Mucosa of rectum (tissue), 2 donors: ENCODE measurements around the gene ERLIN1.

Source experiments
- H3K27ac ChIP-seq, 2 donors: one replicate each; pipeline ENCODE4 v1.7.0; 2013; ENCODE audit warnings: inconsistent platforms in 2 of 2, low read depth in 2 of 2, low read length in 2 of 2
- H3K27me3 ChIP-seq, 2 donors: one replicate each; pipeline ENCODE4 v1.7.0; 2013; ENCODE audit warnings: low read length in 2 of 2; ENCODE audit not compliant: control insufficient read depth in 2 of 2, insufficient read depth in 2 of 2
- H3K36me3 ChIP-seq, 2 donors: one replicate each; pipeline ENCODE4 v1.7.0; 2013; ENCODE audit warnings: low read length in 2 of 2; ENCODE audit not compliant: control insufficient read depth in 2 of 2, insufficient read depth in 2 of 2
- H3K4me1 ChIP-seq, 2 donors: one replicate each; pipeline ENCODE4 v1.7.0; 2013; ENCODE audit warnings: low read length in 2 of 2, mild to moderate bottlenecking in 1 of 2; ENCODE audit not compliant: control insufficient read depth in 2 of 2, insufficient read depth in 2 of 2
- H3K4me3 ChIP-seq, 2 donors: one replicate each; pipeline ENCODE4 v1.7.0; 2013; ENCODE audit warnings: low read length in 2 of 2
- H3K9ac ChIP-seq, 2 donors: one replicate each; pipeline ENCODE4 v1.7.0; 2013; ENCODE audit warnings: low read length in 2 of 2, low read depth in 1 of 2, mild to moderate bottlenecking in 1 of 2
- H3K9me3 ChIP-seq, 2 donors: one replicate each; pipeline ENCODE4 v1.7.0; 2013; ENCODE audit warnings: low read length in 2 of 2; ENCODE audit not compliant: control insufficient read depth in 2 of 2
- donor health status: healthy.
- donor health status: Normal muscosa, but diverticular disease.

The ERLIN1 gene

DNA sequence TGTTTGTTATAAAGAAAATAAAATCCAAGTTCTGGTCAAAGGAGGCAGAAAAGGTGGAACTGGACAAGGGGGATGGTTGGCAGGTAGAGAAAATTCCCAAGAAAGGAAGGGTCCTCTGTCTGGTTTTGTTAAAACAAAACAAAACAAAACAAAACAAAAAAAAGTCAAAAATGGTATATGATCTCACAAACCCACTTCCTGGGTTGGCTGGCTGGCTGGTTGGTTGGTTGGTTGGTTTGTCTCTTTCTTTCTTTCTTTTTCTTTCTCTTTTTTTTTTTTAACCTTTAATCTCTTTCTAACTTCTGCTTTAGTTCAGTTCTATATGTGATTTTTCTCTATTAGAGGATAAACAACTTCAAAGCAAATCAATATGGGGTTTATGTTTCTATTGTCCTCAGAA is 63.0 kb downstream of the ERLIN1 start:
- no peak overlapping the region for H3K27ac ChIP-seq
- no peaks in the 10 kb centered on the region for H3K4me1 ChIP-seq
- no peak overlapping the region for H3K4me3 ChIP-seq
- H3K27me3 ChIP-seq = peaks cover 0 to 2% of the 10 kb centered on the region in 2 donors
- H3K36me3 ChIP-seq = no peaks in the 10 kb centered on the region
- no peak overlapping the region for H3K9ac ChIP-seq
- no peaks in the 10 kb centered on the region for H3K9me3 ChIP-seq

DNA sequence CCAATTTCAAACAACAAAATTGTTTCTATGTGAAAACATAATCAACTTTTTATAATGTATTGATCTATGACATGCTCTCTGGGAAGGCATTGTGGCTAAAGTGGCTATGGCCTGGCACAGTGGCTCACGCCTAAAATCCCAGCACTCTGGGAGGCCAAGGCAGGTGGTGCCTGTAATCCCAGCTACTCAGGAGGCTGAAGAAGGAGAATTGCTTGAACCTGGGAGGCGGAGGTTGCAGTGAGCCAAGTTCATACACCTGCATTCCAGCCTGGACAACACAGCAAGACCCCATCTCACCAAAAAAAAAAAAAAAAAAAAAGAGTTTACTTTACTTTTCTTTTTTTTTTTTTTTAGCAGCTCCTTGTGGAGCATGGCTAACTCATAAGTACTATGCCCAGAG is 65.3 kb downstream of the ERLIN1 start:
- peaks cover 0 to 3% of the 10 kb centered on the region in 2 donors for H3K27me3 ChIP-seq
- H3K4me1 ChIP-seq = no peaks in the 10 kb centered on the region
- H3K27ac ChIP-seq = no peak overlapping the region
- H3K9me3 ChIP-seq = no peaks in the 10 kb centered on the region
- H3K4me3 ChIP-seq = no peak overlapping the region
- no peak overlapping the region for H3K9ac ChIP-seq
- H3K36me3 ChIP-seq = no peaks in the 10 kb centered on the region

DNA sequence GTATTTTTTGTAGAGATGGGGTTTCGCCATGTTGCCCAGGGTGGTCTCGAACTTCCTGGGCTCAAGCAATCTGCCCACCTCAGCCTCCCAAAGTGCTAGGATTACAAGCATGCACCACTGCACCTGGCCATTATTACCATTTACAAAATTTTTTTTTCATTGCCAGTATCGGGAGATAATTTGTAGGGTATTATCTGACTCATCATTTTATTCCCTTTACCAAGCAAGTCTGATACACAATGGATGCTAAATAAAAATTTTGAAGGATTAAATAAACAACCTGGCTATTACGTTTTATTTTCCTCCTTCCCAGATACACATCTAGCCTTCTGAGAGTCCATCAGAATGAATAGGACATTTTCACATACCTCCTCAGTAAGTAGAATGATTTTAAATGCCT is 66.1 kb downstream of the ERLIN1 start:
- H3K4me3 ChIP-seq = no peak overlapping the region
- no peaks in the 10 kb centered on the region for H3K9me3 ChIP-seq
- H3K4me1 ChIP-seq = no peaks in the 10 kb centered on the region
- H3K27me3 ChIP-seq = peaks cover 0 to 3% of the 10 kb centered on the region in 2 donors
- no peak overlapping the region for H3K9ac ChIP-seq
- no peak overlapping the region for H3K27ac ChIP-seq
- H3K36me3 ChIP-seq = no peaks in the 10 kb centered on the region

GRCh38 chr10:100114976-100115770 is 70.7 kb downstream of the ERLIN1 start:
- H3K9ac ChIP-seq = no peak overlapping the region
- H3K27me3 ChIP-seq = peaks cover 0 to 3% of the 10 kb centered on the region in 2 donors
- no peak overlapping the region for H3K4me3 ChIP-seq

DNA sequence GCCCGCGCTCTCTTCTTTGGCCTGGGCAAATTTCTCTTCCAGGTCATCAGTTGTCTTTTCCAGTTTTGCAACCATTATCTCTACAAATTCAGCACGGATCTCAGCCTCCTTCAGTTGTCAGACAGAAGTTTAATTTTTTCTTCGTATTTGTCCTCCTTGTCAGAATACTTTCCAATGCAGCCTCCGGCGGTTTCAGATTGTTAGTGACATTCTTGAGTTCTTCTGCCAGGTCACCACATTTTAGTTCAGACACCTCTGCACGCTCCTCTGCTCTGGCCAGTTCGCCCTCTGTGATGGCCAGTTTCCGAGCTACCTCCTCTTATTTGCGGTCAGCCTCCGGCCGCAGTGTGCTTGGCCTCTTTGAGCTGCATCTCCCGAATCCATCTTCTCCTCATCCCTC is 71.4 kb downstream of the ERLIN1 start:
- Histone ChIP-seq H3K27me3 (peaks cover 0 to 3% of the 10 kb centered on the region in 2 donors), H3K9me3 (no peaks in the 10 kb centered on the region), H3K27ac (no peak overlapping the region), H3K36me3 (no peaks in the 10 kb centered on the region), H3K9ac (no peak overlapping the region), H3K4me3 (no peak overlapping the region), H3K4me1 (no peaks in the 10 kb centered on the region)

More at GRCh38 chr10:100114976-100115770, 70.7 kb downstream of the ERLIN1 start:
- no peak overlapping the region for H3K27ac ChIP-seq
- H3K9me3 ChIP-seq = no peaks in the 10 kb centered on the region
- no peaks in the 10 kb centered on the region for H3K4me1 ChIP-seq
- H3K36me3 ChIP-seq = no peaks in the 10 kb centered on the region

- H3K27ac ChIP-seq = no peak overlapping the region
- no peak overlapping the region for H3K4me3 ChIP-seq
- no peaks in the 10 kb centered on the region for H3K4me1 ChIP-seq
- H3K36me3 ChIP-seq = no peaks in the 10 kb centered on the region
- no peak overlapping the region for H3K9ac ChIP-seq
- peaks cover 0 to 1% of the 10 kb centered on the region in 2 donors for H3K9me3 ChIP-seq
- H3K27me3 ChIP-seq = peaks cover 0 to 1% of the 10 kb centered on the region in 2 donors
These were observed 76.2 kb downstream of the ERLIN1 start for GRCh38 chr10:100109670-100110069.

- H3K36me3 ChIP-seq = no peaks in the 10 kb centered on the region
- H3K9me3 ChIP-seq = peaks cover 0 to 4% of the 10 kb centered on the region in 2 donors
- peaks cover 0 to 1% of the 10 kb centered on the region in 2 donors for H3K27me3 ChIP-seq
- H3K9ac ChIP-seq = no peak overlapping the region
- no peak overlapping the region for H3K4me3 ChIP-seq
- H3K27ac ChIP-seq = no peak overlapping the region
- H3K4me1 ChIP-seq = no peaks in the 10 kb centered on the region
These were observed 79.0 kb downstream of the ERLIN1 start for GRCh38 chr10:100106865-100107264.

DNA sequence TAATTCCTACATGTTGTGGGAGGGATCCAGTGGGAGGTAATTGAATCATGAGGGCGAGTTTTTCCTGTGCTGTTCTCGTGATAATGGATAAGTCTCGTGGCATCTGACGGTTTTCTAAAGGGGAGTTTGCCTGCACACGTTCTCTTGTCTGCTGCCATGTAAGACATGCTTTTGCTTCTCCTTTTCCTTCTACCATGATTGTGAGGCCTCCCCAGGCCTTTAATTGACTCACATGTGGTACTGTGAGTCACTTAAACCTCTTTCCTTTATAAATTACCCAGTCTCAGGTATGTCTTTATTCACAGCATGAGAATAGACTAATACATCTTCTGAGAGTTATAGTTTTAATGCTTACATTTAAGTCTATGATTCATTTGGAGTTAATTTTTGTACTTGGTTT is 81.5 kb downstream of the ERLIN1 start:
- no peaks in the 10 kb centered on the region for H3K4me1 ChIP-seq
- peaks cover 0 to 3% of the 10 kb centered on the region in 2 donors for H3K27me3 ChIP-seq
- no peaks in the 10 kb centered on the region for H3K36me3 ChIP-seq
- peaks cover 0 to 4% of the 10 kb centered on the region in 2 donors for H3K9me3 ChIP-seq
- no peak overlapping the region for H3K27ac ChIP-seq
- H3K4me3 ChIP-seq = no peak overlapping the region
- H3K9ac ChIP-seq = no peak overlapping the region

DNA sequence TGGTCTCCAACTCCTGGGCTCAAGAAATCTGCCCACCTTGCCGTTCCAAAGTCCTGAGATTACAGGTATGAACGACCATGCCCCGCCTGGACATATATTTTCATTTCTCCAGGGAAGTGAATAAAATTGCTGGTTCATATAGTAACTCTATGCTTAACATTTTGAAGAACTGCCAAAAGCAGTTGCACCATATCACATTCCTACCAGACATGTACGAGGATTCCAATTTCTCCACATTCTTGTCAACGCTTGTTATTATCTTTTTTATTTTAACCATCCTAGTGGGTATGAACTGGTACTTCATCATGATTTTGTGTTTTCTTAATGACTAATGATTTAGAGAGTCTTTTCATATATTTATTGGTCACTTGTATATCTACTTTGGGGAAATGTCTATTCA is 82.2 kb downstream of the ERLIN1 start:
- Histone ChIP-seq H3K9ac (no peak overlapping the region), H3K27ac (no peak overlapping the region), H3K9me3 (peaks cover 0 to 4% of the 10 kb centered on the region in 2 donors), H3K36me3 (no peaks in the 10 kb centered on the region), H3K4me1 (no peaks in the 10 kb centered on the region), H3K27me3 (peaks cover 0 to 3% of the 10 kb centered on the region in 2 donors), H3K4me3 (no peak overlapping the region)

- Histone ChIP-seq H3K4me3 (no peak overlapping the region), H3K27me3 (peaks cover 0 to 2% of the 10 kb centered on the region in 2 donors), H3K9ac (no peak overlapping the region), H3K9me3 (peaks cover 3 to 4% of the 10 kb centered on the region in 2 donors), H3K4me1 (no peaks in the 10 kb centered on the region), H3K27ac (no peak overlapping the region), H3K36me3 (no peaks in the 10 kb centered on the region)
These were observed 84.4 kb downstream of the ERLIN1 start for GRCh38 chr10:100101192-100102076.
